Karpas-422 (cell line): Measurements from ENCODE around the gene CYSTM1. TPM values are rescaled to one million over a fixed set of nuclear protein-coding genes. Genes with fewer than 3 reads are reported as not detected.
A peak's percentile ranks its signal among the peaks of the same experiment; 100 is the strongest.

Experiments used
- DNase-seq: peaks from one replicate; pipeline ENCODE4 v3.0.0-alpha.2; 2015
- H2AFZ ChIP-seq: fragments of 200-600 bp; sonication (generic); 2 replicates; pipeline ENCODE4 v1.6.1; 2014; ENCODE audit warnings: antibody characterized with exemption, low read length, mixed read lengths
- H3K27ac ChIP-seq: fragments of 200-600 bp; sonication (generic); 2 replicates; pipeline ENCODE4 v1.5.1; 2014; ENCODE audit warnings: mild to moderate bottlenecking, low read length, moderate library complexity
- H3K27me3 ChIP-seq: fragments of 200-600 bp; sonication (generic); 2 replicates; pipeline ENCODE4 v1.6.1; 2014; ENCODE audit warnings: low read length, mixed read lengths
- H3K36me3 ChIP-seq: fragments of 200-600 bp; sonication (generic); 2 replicates; pipeline ENCODE4 v1.6.1; 2014; ENCODE audit warnings: low read length, mixed read lengths; ENCODE audit not compliant: insufficient read depth
- H3K4me1 ChIP-seq: fragments of 200-600 bp; sonication (generic); 2 replicates; pipeline ENCODE4 v1.6.1; 2014; ENCODE audit warnings: mild to moderate bottlenecking, low read length, mixed read lengths
- H3K4me2 ChIP-seq: fragments of 200-600 bp; sonication (generic); 2 replicates; pipeline ENCODE4 v1.6.1; 2014; ENCODE audit warnings: low read length, low read depth, mild to moderate bottlenecking; ENCODE audit not compliant: poor library complexity, severe bottlenecking
- H3K4me3 ChIP-seq: fragments of 200-600 bp; sonication (generic); 2 replicates; pipeline ENCODE4 v1.5.1; 2014; ENCODE audit warnings: mild to moderate bottlenecking, antibody characterized with exemption, low read length, mixed read lengths
- H3K79me2 ChIP-seq: fragments of 200-600 bp; sonication (generic); 2 replicates; pipeline ENCODE4 v1.6.1; 2014; ENCODE audit warnings: mild to moderate bottlenecking, low read length, mixed read lengths
- H3K9ac ChIP-seq: fragments of 200-600 bp; sonication (generic); 2 replicates; pipeline ENCODE4 v1.6.0; 2014; ENCODE audit warnings: low read length
- H3K9me2 ChIP-seq: fragments of 200-600 bp; sonication (generic), shearing (Covaris generic); replicated peaks from 2 replicates; pipeline ENCODE4 v1.6.0; 2014; ENCODE audit warnings: mild to moderate bottlenecking, low read length, moderate library complexity; ENCODE audit not compliant: insufficient read depth
- H3K9me3 ChIP-seq: fragments of 300-700, 200-600 bp; sonication (generic); 2 replicates; pipeline ENCODE4 v1.6.1; 2014; ENCODE audit warnings: low read length, mixed read lengths
- H4K20me1 ChIP-seq: fragments of 200-600 bp; sonication (generic); 2 replicates; pipeline ENCODE4 v1.6.1; 2014; ENCODE audit warnings: mild to moderate bottlenecking, antibody characterized with exemption, low read length, low read depth; ENCODE audit not compliant: insufficient read depth
- total RNA-seq: library from RNA; depleted of rRNA; stranded (reverse); fragments of >200 nt; shearing (Covaris generic); gene quantifications from 2 replicates; pipeline ENCODE4 v1.2.3, GENCODE V29; 2014; ENCODE audit warnings: low replicate concordance; rRNA removed

CYSTM1 gene
- 17.8 and 28.5 TPM in 2 replicates for total RNA-seq

DNA sequence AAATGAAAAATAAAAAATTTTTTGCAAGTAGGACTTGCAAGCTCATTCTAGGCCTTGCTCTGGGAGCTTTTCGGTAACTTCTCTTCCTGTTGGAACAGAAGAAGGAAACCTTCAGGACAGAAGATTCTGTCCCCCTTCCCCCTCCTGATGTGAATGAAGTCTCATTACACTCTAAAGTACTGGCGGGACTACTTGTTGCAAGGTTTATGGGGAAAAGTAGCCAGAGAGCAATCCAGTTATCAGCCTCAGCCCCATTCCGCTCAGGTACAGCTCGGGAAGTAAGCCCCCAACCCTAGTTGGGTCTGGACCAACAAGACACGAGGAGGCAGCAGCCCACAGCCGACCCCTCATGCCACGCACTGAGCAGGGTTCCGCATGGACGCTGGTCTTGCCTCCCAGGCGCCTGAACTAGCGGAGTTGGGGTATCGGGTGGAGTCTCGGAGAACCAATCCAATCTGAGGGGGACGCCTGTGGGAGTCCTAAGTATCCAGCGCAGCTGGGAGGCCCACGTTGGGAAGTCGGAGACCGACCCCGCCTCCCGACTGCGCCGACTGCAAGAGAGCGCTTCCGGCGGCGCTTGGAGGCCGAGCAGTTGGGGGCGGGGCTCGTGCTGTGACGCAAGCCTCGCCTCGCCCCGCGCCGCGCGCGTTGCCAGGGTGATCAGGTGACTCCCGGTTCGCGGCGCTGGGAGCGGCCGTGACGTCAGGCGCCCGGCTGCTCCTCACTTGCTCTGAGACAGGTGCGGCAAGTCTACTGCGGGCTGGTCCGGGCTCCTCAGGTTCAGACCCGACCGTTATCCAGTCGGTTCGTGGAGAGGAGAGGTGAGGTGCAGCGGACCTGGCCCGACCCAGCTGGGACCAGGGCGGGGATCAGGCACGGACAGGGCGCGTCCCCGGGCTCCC, at the start of gene CYSTM1:
Gene CYSTM1, plus strand, starts transcription at position 724 of the 902 bp plus-strand sequence. CDS start 19,278 bp downstream, outside the sequence.
- Histone ChIP-seq H3K4me3 (peak within 1 kb of the TSS; percentile 99), H4K20me1 (no peaks in the 10 kb centered on the region), H3K79me2 (no peaks in the 10 kb centered on the region), H3K9me3 (no peaks in the 10 kb centered on the region), H3K4me1 (peaks cover 14% of the 10 kb centered on the region), H3K27me3 (no peaks in the 10 kb centered on the region), H2AFZ (peak within 1 kb of the TSS; percentile 98), H3K27ac (no peak within 1 kb of the TSS), H3K4me2 (peak within 1 kb of the TSS; percentile 75), H3K9ac (peak within 1 kb of the TSS; percentile 70), H3K36me3 (no peaks in the 10 kb centered on the region), H3K9me2 (no peaks in the 10 kb centered on the region)
- DNase-seq, result peak; percentile 97

DNA sequence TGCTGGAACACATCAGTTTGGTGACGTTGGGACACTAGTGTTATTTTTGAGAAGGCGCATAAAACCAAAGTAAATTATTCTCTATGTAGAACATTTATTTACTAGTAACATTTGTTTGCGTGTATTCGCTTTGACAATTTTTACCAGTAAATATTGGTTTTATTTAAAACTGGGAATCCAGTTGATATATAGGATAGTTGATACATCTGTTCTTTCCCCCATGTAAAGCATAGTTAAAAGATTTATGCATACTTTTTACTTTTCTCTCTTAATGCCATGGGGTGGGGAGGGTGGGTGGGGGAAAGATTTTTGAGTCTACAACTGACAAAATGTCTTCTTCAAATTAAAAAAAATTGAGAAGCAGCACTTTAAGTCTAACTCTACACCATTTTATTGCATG, 49.4 kb upstream of the CYSTM1 start, which contains the start of gene IGIP:
Gene IGIP, plus strand, starts transcription at position 301 of the 400 bp plus-strand sequence. CDS start 2,540 bp downstream, outside the sequence.
- Histone ChIP-seq H3K9me2 (no peaks in the 10 kb centered on the region), H3K36me3 (no peaks in the 10 kb centered on the region), H3K4me1 (no peaks in the 10 kb centered on the region), H3K27ac (no peak within 1 kb of the TSS), H3K4me2 (no peak within 1 kb of the TSS), H3K9me3 (no peaks in the 10 kb centered on the region), H3K79me2 (no peaks in the 10 kb centered on the region), H2AFZ (no peak within 1 kb of the TSS), H3K27me3 (no peaks in the 10 kb centered on the region), H4K20me1 (peaks cover 72% of the 10 kb centered on the region), H3K9ac (no peak within 1 kb of the TSS), H3K4me3 (no peak within 1 kb of the TSS)
- DNase-seq, result no peak

DNA sequence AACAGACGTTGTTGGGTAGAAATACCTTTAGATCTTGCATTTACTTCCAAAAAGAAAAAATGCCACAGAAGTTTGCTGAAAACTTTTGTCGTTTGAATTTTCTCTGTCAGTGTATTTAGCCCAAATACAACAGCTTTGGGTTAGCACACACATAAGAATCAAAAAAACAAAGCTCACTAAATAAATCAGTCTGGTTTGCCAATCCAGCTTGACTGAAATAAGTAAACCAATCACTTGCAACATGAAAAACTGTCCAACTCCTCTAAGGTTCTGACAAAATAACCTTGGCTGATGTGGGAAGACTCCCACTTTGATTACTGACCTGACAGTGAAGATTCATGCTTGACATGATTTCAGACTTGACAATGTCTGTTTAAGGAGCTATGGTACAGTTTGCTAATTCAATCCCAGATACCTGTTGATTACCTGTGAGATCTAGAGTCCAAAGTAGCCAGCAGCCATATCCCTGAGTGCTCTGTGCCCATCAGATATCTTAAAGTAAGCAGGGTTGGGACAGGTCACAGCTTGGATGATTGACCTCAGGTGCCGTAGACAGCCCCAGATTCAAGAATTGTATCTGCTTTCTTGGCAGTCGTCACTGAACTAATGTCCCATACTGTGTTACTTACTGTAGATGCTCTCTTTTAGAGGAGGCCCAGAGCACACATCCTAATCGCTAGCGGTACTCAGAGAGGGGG, 48.5 kb upstream of the CYSTM1 start:
- no peak for DNase-seq
- Histone ChIP-seq H3K4me2 (no peak overlapping the region), H3K9me3 (no peaks in the 10 kb centered on the region), H3K27ac (no peak overlapping the region), H3K79me2 (no peaks in the 10 kb centered on the region), H3K36me3 (no peaks in the 10 kb centered on the region), H3K4me1 (peaks cover 1% of the 10 kb centered on the region), H3K27me3 (no peaks in the 10 kb centered on the region), H3K9me2 (no peaks in the 10 kb centered on the region), H3K9ac (no peak overlapping the region), H4K20me1 (peaks cover 69% of the 10 kb centered on the region), H3K4me3 (no peak overlapping the region), H2AFZ (no peak overlapping the region)

DNA sequence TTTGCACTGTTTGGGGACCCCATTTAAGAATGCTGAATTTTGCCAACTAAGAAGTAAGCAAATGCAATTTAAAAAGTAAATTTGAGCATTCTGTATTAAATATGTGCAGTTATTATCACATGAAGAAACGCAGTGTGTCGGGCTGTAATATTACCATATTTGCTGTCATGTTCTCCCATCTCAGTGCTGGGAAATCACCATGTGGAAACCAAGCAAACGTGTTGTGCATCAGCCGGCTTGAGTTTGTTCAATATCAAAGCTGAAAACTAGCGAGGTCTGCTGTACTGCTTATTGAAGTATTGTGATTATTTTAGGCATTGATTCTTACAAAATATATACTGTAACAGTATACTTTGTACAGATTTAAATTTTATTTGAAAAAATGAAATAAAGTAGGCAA, 46.6 kb upstream of the CYSTM1 start:
- Histone ChIP-seq H2AFZ (no peak overlapping the region), H3K27ac (no peak overlapping the region), H3K36me3 (no peaks in the 10 kb centered on the region), H3K9me3 (no peaks in the 10 kb centered on the region), H3K4me2 (no peak overlapping the region), H3K4me3 (no peak overlapping the region), H3K9me2 (no peaks in the 10 kb centered on the region), H3K27me3 (no peaks in the 10 kb centered on the region), H3K4me1 (peaks cover 6% of the 10 kb centered on the region), H4K20me1 (peaks cover 77% of the 10 kb centered on the region), H3K79me2 (no peaks in the 10 kb centered on the region), H3K9ac (no peak overlapping the region)
- no peak for DNase-seq

DNA sequence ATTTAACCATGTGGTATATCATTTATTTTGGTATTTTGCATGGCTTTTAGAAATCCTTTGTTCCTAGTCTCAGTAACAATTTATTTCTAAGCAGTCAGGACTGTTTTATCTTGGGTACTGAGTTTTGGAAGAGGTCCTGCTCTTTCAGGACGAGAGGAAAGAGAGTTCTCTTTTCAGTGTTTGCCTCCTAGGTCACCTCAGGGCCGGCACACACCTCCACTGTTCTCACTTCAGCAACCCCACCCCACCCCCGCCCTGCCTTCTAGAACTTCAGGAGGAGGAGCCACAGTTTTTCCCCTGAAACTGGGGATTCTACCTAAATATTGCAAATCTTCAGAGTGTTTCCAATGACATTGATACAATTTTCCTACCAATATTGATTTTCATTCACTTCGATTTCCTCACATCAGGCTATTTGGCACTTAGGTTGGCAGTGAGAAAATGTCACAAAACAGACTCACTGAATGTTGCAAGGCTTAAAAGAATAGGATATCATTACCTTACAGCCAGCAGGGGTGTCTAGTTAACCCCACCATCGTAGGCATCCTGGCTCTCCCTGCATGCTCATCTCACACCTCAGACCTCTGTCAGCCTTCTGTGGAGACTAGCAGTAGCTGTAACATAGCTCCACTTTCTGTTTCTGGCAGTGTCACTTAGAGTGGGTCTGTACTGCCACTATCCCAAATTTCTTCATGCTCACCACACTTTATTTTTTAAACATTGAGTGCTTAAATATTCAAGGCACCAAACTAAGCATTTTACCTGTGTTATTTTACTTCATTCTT, 43.8 kb upstream of the CYSTM1 start:
- no peak for DNase-seq
- H2AFZ ChIP-seq, result no peak overlapping the region

GRCh38 chr5:140131967-140132409, 43.0 kb upstream of the CYSTM1 start:
- Histone ChIP-seq H2AFZ (no peak overlapping the region), H3K9ac (no peak overlapping the region), H3K9me2 (no peaks in the 10 kb centered on the region), H3K4me3 (no peak overlapping the region), H3K4me1 (peaks cover 10% of the 10 kb centered on the region), H3K27me3 (no peaks in the 10 kb centered on the region), H3K79me2 (no peaks in the 10 kb centered on the region), H3K4me2 (no peak overlapping the region), H3K27ac (no peak overlapping the region), H4K20me1 (peaks cover 60% of the 10 kb centered on the region; the same call in 1 of the 2 replicates), H3K9me3 (no peaks in the 10 kb centered on the region), H3K36me3 (no peaks in the 10 kb centered on the region)
- peak; percentile 46 for DNase-seq

More for the DNA sequence above, 43.8 kb upstream of the CYSTM1 start:
- H3K4me3 ChIP-seq, result no peak overlapping the region
- H3K4me2 ChIP-seq, result no peak overlapping the region
- peaks cover 10% of the 10 kb centered on the region for H3K4me1 ChIP-seq
- H3K9me2 ChIP-seq, result no peaks in the 10 kb centered on the region
- H3K9me3 ChIP-seq, result no peaks in the 10 kb centered on the region
- no peaks in the 10 kb centered on the region for H3K79me2 ChIP-seq
- H3K27me3 ChIP-seq, result no peaks in the 10 kb centered on the region
- no peaks in the 10 kb centered on the region for H3K36me3 ChIP-seq
- no peak overlapping the region for H3K9ac ChIP-seq
- H4K20me1 ChIP-seq, result peaks cover 62% of the 10 kb centered on the region
- no peak overlapping the region for H3K27ac ChIP-seq

GRCh38 chr5:140133514-140134167, 41.3 kb upstream of the CYSTM1 start:
- no peaks in the 10 kb centered on the region for H3K36me3 ChIP-seq
- H3K27ac ChIP-seq, result no peak overlapping the region
- H3K9me2 ChIP-seq, result no peaks in the 10 kb centered on the region
- H3K9ac ChIP-seq, result no peak overlapping the region
- H3K4me2 ChIP-seq, result no peak overlapping the region
- H3K79me2 ChIP-seq, result no peaks in the 10 kb centered on the region
- H3K4me3 ChIP-seq, result no peak overlapping the region
- no peaks in the 10 kb centered on the region for H3K9me3 ChIP-seq
- H4K20me1 ChIP-seq, result peaks cover 51% of the 10 kb centered on the region; the same call in 1 of the 2 replicates
- H2AFZ ChIP-seq, result no peak overlapping the region
- no peaks in the 10 kb centered on the region for H3K27me3 ChIP-seq
- no peak for DNase-seq
- peaks cover 10% of the 10 kb centered on the region for H3K4me1 ChIP-seq
